ENCODE results near the gene MLF2. TPM values are rescaled to one million over a fixed set of nuclear protein-coding genes. Genes with fewer than 3 reads are reported as not detected.

Gene MLF2
- total and polyA plus RNA-seq, 2 of the 13 experiments (the other 11 are each of a cell fraction or from before 2014, with no cell fraction given) = 88.1 to 167 TPM

DNA sequence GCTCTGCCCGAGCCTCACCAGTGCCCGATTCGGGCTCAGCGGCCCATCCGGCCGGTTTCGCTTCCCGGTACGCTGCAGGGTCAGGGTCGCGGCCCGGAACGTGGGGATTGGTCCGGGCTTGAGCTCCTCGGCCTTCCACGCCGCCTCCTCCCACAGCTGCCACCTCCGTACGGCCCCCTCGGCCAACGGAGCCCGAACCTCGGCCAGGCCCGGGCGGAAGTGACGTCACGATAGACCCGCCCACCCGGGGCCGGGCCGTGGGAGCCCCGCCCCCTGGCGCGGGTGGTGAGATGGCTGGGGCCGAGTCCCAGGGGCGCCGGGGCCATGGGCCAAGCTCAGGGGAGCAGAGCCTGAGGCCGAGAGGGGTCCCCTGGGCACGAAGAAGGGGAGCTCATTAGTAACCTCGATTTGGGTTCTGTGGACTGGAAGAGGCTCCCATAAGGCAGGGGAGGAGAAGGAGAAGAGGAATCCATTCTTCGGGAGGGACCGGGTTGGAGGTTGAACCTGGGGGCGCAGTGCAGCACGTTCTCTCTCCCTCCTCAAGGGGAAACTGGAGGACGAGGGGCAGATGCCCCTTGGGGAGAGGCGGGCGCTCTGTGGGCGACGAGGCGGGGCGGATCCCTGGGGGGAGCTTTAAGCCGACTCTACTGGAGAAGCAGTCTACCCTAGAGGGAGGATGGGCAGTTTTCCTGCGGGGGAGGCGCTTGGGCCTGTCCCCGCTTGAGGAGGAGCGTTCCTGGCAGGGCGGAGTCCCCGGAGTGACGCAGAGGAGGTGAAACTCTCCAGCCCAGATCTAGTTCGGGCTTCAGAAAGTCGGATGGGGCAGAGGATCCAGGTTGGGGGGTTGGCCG is at the start of gene MLF2 (continued):
- TF ChIP-seq, protein P1, sequence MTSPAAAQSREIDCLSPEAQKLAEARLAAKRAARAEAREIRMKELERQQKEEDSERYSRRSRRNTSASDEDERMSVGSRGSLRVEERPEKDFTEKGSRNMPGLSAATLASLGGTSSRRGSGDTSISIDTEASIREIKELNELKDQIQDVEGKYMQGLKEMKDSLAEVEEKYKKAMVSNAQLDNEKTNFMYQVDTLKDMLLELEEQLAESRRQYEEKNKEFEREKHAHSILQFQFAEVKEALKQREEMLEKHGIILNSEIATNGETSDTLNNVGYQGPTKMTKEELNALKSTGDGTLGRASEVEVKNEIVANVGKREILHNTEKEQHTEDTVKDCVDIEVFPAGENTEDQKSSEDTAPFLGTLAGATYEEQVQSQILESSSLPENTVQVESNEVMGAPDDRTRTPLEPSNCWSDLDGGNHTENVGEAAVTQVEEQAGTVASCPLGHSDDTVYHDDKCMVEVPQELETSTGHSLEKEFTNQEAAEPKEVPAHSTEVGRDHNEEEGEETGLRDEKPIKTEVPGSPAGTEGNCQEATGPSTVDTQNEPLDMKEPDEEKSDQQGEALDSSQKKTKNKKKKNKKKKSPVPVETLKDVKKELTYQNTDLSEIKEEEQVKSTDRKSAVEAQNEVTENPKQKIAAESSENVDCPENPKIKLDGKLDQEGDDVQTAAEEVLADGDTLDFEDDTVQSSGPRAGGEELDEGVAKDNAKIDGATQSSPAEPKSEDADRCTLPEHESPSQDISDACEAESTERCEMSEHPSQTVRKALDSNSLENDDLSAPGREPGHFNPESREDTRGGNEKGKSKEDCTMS (CRISPR knock-in tag; conservative IDR thresholded peaks at IDR 0.05) = no peak
- no peak; the same call in 1 of the 2 replicates for TF ChIP-seq ZNF383 (CRISPR knock-in tag; IDR thresholded peaks at IDR 0.05; ENCODE audit: borderline replicate concordance)
- TF ChIP-seq, protein P2, sequence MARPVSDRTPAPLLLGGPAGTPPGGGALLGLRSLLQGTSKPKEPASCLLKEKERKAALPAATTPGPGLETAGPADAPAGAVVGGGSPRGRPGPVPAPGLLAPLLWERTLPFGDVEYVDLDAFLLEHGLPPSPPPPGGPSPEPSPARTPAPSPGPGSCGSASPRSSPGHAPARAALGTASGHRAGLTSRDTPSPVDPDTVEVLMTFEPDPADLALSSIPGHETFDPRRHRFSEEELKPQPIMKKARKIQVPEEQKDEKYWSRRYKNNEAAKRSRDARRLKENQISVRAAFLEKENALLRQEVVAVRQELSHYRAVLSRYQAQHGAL (CRISPR knock-in tag; IDR thresholded peaks at IDR 0.05; ENCODE audit: not compliant biosample characterization) = peak; percentile 69
- TF ChIP-seq PHF21A (CRISPR knock-in tag; IDR thresholded peaks at IDR 0.05) = peak; percentile 32; the same call in 1 of the 2 replicates
- TF ChIP-seq ZNF570 (CRISPR knock-in tag; IDR thresholded peaks at IDR 0.05; ENCODE audit: borderline replicate concordance) = no peak
- TF ChIP-seq, protein P3, sequence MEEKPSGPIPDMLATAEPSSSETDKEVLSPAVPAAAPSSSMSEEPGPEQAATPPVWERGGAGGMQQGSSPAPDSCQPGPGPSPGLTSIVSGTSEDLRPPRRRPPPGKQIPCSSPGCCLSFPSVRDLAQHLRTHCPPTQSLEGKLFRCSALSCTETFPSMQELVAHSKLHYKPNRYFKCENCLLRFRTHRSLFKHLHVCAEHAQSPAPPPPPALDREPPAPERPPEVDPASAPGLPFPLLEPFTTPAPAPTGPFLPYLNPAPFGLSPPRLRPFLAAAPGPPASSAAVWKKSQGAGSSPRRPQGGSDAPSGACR (CRISPR knock-in tag; IDR thresholded peaks at IDR 0.05) = peak; percentile 65; the same call in 1 of the 2 replicates
- TF ChIP-seq GABPB1 (CRISPR knock-in tag; IDR thresholded peaks at IDR 0.05) = peak; percentile 98
- TF ChIP-seq, protein P4, sequence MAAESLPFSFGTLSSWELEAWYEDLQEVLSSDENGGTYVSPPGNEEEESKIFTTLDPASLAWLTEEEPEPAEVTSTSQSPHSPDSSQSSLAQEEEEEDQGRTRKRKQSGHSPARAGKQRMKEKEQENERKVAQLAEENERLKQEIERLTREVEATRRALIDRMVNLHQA (CRISPR knock-in tag; IDR thresholded peaks at IDR 0.05) = no peak
- TF ChIP-seq ZNF282 (IDR thresholded peaks at IDR 0.05; ENCODE audit: partially characterized antibody) = no peak
- peak; percentile 61 for TF ChIP-seq TEAD3 (CRISPR knock-in tag; optimal IDR thresholded peaks at IDR 0.05; ENCODE audit: borderline replicate concordance)
- TF ChIP-seq, protein P5, sequence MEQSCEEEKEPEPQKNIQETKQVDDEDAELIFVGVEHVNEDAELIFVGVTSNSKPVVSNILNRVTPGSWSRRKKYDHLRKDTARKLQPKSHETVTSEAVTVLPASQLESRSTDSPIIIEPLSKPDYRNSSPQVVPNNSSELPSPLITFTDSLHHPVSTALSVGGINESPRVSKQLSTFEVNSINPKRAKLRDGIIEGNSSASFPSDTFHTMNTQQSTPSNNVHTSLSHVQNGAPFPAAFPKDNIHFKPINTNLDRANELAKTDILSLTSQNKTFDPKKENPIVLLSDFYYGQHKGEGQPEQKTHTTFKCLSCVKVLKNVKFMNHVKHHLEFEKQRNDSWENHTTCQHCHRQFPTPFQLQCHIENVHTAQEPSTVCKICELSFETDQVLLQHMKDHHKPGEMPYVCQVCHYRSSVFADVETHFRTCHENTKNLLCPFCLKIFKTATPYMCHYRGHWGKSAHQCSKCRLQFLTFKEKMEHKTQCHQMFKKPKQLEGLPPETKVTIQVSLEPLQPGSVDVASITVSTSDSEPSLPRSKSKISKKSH (CRISPR knock-in tag; IDR thresholded peaks at IDR 0.05; ENCODE audit: borderline replicate concordance) = no peak; the same call in 1 of the 2 replicates
- TF ChIP-seq ZNF260 (CRISPR knock-in tag; IDR thresholded peaks at IDR 0.05; ENCODE audit: borderline replicate concordance, low read depth) = no peak
- no peak for TF ChIP-seq NBN (conservative IDR thresholded peaks at IDR 0.05)
- TF ChIP-seq, protein P6, sequence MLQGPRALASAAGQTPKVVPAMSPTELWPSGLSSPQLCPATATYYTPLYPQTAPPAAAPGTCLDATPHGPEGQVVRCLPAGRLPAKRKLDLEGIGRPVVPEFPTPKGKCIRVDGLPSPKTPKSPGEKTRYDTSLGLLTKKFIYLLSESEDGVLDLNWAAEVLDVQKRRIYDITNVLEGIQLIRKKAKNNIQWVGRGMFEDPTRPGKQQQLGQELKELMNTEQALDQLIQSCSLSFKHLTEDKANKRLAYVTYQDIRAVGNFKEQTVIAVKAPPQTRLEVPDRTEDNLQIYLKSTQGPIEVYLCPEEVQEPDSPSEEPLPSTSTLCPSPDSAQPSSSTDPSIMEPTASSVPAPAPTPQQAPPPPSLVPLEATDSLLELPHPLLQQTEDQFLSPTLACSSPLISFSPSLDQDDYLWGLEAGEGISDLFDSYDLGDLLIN (CRISPR knock-in tag; IDR thresholded peaks at IDR 0.05; ENCODE audit: borderline replicate concordance) = no peak
- TF ChIP-seq PHB2 (IDR thresholded peaks at IDR 0.05; ENCODE audit: partially characterized antibody) = no peak
- no peak for TF ChIP-seq KLF11 (CRISPR knock-in tag; IDR thresholded peaks at IDR 0.05)
- TF ChIP-seq ZNF350 (CRISPR knock-in tag; IDR thresholded peaks at IDR 0.05; ENCODE audit: borderline replicate concordance, low read depth) = peak; percentile 90
- TF ChIP-seq ARID2 (CRISPR knock-in tag; IDR thresholded peaks at IDR 0.05; ENCODE audit: borderline replicate concordance) = no peak
- TF ChIP-seq ZFP36L2 (CRISPR knock-in tag; IDR thresholded peaks at IDR 0.05) = no peak
- TF ChIP-seq NFKB2 (CRISPR knock-in tag; IDR thresholded peaks at IDR 0.05; ENCODE audit: borderline replicate concordance) = no peak
- 0 out of 2 replicates have a peak, but pooled peaks have one; percentile 81 for TF ChIP-seq NR1H2 (CRISPR knock-in tag; IDR thresholded peaks at IDR 0.05; ENCODE audit: borderline replicate concordance, low read depth)
- peak; percentile 49 for TF ChIP-seq HNRNPLL (IDR thresholded peaks at IDR 0.05; ENCODE audit: low read depth, low read length, poor library complexity, severe bottlenecking)
